Measurements from ENCODE around the gene PEX3. TPM values are rescaled to one million over a fixed set of nuclear protein-coding genes. Genes with fewer than 3 reads are reported as not detected.

The PEX3 gene
- total and polyA plus RNA-seq, 2 experiments from 2014 or later = 13.8 to 19.4 TPM

DNA sequence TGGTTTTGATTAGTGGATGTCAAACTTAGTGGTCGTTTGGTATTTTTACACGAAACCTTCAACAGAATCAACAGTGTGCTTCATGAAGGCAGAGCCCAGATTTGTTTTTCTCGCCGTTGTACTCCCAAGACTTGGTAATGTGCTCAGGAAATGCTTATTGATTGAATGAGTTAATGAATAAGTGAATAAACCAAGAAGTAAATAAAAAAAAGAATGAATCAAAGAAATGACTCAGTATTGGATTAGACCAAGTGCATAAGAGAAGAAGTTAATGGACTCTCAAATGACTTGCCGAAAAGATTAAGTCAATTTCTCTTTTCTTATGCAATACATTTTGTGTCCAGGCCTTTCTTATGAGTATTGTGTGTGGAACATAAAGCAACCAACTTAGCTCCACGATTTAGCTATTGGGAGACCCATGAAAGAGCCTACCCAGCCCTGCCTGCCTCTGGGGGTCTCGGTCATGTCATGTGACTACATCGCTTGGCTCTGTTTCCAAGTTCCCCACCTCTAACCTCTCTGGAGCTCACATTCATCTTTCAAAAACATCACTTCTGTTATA is 71.5 kb downstream of the PEX3 start:
- Histone ChIP-seq H3K36me3 (ENCODE audit: insufficient read depth) (no peaks in the 10 kb centered on the region), H3K79me2 (replicated peaks; ENCODE audit: insufficient read depth) (no peaks in the 10 kb centered on the region), H3K4me3 (no peak overlapping the region), H3F3A (replicated peaks; ENCODE audit: low read depth) (no peaks in the 10 kb centered on the region), H2AFZ (no peak overlapping the region), H3K4me2 (no peak overlapping the region), H3K27me3 (ENCODE audit: insufficient read depth) (peaks cover 26% of the 10 kb centered on the region), H3K27ac (ENCODE audit: low read depth) (no peak overlapping the region), H3K9me2 (ENCODE audit: insufficient read depth) (no peaks in the 10 kb centered on the region), H3K4me1 (ENCODE audit: insufficient read depth) (peaks cover 2% of the 10 kb centered on the region), H4K20me1 (replicated peaks; ENCODE audit: insufficient read depth) (no peaks in the 10 kb centered on the region)
- ATAC-seq (no peak), DNase-seq (ENCODE audit: low spot score) (no peak)
- Mint-ChIP-seq H3K4me1 (peaks cover 3% of the 10 kb centered on the region), H3K4me3 (no peak overlapping the region), H3K36me3 (ENCODE audit: low read depth) (no peaks in the 10 kb centered on the region), H3K27ac (no peak overlapping the region), H3K27me3 (ENCODE audit: insufficient read depth, low read depth, poor library complexity) (peaks cover 11% of the 10 kb centered on the region), H3K9me3 (no peaks in the 10 kb centered on the region)
- TF ChIP-seq, protein P1, sequence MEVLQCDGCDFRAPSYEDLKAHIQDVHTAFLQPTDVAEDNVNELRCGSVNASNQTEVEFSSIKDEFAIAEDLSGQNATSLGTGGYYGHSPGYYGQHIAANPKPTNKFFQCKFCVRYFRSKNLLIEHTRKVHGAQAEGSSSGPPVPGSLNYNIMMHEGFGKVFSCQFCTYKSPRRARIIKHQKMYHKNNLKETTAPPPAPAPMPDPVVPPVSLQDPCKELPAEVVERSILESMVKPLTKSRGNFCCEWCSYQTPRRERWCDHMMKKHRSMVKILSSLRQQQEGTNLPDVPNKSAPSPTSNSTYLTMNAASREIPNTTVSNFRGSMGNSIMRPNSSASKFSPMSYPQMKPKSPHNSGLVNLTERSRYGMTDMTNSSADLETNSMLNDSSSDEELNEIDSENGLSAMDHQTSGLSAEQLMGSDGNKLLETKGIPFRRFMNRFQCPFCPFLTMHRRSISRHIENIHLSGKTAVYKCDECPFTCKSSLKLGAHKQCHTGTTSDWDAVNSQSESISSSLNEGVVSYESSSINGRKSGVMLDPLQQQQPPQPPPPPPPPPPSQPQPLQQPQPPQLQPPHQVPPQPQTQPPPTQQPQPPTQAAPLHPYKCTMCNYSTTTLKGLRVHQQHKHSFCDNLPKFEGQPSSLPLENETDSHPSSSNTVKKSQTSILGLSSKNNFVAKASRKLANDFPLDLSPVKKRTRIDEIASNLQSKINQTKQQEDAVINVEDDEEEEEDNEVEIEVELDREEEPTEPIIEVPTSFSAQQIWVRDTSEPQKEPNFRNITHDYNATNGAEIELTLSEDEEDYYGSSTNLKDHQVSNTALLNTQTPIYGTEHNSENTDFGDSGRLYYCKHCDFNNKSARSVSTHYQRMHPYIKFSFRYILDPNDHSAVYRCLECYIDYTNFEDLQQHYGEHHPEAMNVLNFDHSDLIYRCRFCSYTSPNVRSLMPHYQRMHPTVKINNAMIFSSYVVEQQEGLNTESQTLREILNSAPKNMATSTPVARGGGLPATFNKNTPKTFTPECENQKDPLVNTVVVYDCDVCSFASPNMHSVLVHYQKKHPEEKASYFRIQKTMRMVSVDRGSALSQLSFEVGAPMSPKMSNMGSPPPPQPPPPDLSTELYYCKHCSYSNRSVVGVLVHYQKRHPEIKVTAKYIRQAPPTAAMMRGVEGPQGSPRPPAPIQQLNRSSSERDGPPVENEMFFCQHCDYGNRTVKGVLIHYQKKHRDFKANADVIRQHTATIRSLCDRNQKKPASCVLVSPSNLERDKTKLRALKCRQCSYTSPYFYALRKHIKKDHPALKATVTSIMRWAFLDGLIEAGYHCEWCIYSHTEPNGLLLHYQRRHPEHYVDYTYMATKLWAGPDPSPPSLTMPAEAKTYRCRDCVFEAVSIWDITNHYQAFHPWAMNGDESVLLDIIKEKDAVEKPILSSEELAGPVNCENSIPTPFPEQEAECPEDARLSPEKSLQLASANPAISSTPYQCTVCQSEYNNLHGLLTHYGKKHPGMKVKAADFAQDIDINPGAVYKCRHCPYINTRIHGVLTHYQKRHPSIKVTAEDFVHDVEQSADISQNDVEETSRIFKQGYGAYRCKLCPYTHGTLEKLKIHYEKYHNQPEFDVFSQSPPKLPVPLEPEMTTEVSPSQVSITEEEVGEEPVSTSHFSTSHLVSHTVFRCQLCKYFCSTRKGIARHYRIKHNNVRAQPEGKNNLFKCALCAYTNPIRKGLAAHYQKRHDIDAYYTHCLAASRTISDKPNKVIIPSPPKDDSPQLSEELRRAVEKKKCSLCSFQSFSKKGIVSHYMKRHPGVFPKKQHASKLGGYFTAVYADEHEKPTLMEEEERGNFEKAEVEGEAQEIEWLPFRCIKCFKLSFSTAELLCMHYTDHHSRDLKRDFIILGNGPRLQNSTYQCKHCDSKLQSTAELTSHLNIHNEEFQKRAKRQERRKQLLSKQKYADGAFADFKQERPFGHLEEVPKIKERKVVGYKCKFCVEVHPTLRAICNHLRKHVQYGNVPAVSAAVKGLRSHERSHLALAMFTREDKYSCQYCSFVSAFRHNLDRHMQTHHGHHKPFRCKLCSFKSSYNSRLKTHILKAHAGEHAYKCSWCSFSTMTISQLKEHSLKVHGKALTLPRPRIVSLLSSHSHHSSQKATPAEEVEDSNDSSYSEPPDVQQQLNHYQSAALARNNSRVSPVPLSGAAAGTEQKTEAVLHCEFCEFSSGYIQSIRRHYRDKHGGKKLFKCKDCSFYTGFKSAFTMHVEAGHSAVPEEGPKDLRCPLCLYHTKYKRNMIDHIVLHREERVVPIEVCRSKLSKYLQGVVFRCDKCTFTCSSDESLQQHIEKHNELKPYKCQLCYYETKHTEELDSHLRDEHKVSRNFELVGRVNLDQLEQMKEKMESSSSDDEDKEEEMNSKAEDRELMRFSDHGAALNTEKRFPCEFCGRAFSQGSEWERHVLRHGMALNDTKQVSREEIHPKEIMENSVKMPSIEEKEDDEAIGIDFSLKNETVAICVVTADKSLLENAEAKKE (CRISPR knock-in tag; IDR thresholded peaks at IDR 0.05) = no peak
- TF ChIP-seq ZNF331 (CRISPR knock-in tag; IDR thresholded peaks at IDR 0.05; ENCODE audit: low read depth) = no peak
- TF ChIP-seq, protein P2, sequence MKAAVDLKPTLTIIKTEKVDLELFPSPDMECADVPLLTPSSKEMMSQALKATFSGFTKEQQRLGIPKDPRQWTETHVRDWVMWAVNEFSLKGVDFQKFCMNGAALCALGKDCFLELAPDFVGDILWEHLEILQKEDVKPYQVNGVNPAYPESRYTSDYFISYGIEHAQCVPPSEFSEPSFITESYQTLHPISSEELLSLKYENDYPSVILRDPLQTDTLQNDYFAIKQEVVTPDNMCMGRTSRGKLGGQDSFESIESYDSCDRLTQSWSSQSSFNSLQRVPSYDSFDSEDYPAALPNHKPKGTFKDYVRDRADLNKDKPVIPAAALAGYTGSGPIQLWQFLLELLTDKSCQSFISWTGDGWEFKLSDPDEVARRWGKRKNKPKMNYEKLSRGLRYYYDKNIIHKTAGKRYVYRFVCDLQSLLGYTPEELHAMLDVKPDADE (IDR thresholded peaks at IDR 0.05) = no peak
- no peak for TF ChIP-seq NANOG (IDR thresholded peaks at IDR 0.05; ENCODE audit: borderline replicate concordance)

DNA sequence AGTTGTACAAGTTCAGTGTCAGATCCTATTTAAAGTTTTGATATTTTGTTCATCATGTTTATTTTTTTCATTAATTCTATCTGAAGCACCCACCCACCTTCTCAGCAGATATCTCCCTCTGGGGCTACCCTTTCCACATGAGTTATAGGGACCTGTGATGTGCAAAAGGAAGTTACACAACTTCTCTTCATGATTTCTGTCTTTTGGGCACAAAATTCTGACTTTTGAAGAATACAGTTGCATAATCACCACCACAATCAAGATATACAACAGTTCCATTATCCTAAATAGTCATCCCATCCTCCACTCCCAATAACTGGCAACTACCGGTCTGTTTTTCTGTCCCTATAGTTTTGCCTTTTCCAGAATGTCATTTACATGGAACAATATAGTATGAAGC is 74.8 kb downstream of the PEX3 start:
- H3K27ac Mint-ChIP-seq = no peak overlapping the region
- no peak for DNase-seq (ENCODE audit: low spot score)
- no peaks in the 10 kb centered on the region for H4K20me1 ChIP-seq (replicated peaks; ENCODE audit: insufficient read depth)
- H3K9me3 Mint-ChIP-seq = no peaks in the 10 kb centered on the region
- H3F3A ChIP-seq (replicated peaks; ENCODE audit: low read depth) = no peaks in the 10 kb centered on the region
- no peak overlapping the region for H3K27ac ChIP-seq (ENCODE audit: low read depth)
- H3K4me3 ChIP-seq = no peak overlapping the region
- H3K4me1 Mint-ChIP-seq = peaks cover 10% of the 10 kb centered on the region
- H3K4me2 ChIP-seq = no peak overlapping the region
- no peak for ATAC-seq
- H3K9me2 ChIP-seq (ENCODE audit: insufficient read depth) = no peaks in the 10 kb centered on the region
- H3K4me3 Mint-ChIP-seq = no peak overlapping the region
- H3K36me3 ChIP-seq (ENCODE audit: insufficient read depth) = no peaks in the 10 kb centered on the region
- H3K79me2 ChIP-seq (replicated peaks; ENCODE audit: insufficient read depth) = no peaks in the 10 kb centered on the region
- H3K27me3 ChIP-seq (ENCODE audit: insufficient read depth) = no peaks in the 10 kb centered on the region
- no peaks in the 10 kb centered on the region for H3K36me3 Mint-ChIP-seq (ENCODE audit: low read depth)
- peaks cover 14% of the 10 kb centered on the region for H3K4me1 ChIP-seq (ENCODE audit: insufficient read depth)
- H2AFZ ChIP-seq = no peak overlapping the region
- H3K27me3 Mint-ChIP-seq (ENCODE audit: insufficient read depth, low read depth, poor library complexity) = peaks cover 11% of the 10 kb centered on the region
- TF ChIP-seq ZNF114 (CRISPR knock-in tag; IDR thresholded peaks at IDR 0.05) = no peak
- TF ChIP-seq, protein P1 (CRISPR knock-in tag; IDR thresholded peaks at IDR 0.05) = no peak
- no peak for TF ChIP-seq ZNF331 (CRISPR knock-in tag; IDR thresholded peaks at IDR 0.05; ENCODE audit: low read depth)
